ENCODE measurements around the gene POU2F2.
A peak's percentile ranks its signal among the peaks of the same experiment; 100 is the strongest.
"Not testable (repeated sequence)": the region's sequence is repeated elsewhere in the genome, so short reads cannot be mapped to it uniquely, and the experiment has no call there.

Gene POU2F2

DNA sequence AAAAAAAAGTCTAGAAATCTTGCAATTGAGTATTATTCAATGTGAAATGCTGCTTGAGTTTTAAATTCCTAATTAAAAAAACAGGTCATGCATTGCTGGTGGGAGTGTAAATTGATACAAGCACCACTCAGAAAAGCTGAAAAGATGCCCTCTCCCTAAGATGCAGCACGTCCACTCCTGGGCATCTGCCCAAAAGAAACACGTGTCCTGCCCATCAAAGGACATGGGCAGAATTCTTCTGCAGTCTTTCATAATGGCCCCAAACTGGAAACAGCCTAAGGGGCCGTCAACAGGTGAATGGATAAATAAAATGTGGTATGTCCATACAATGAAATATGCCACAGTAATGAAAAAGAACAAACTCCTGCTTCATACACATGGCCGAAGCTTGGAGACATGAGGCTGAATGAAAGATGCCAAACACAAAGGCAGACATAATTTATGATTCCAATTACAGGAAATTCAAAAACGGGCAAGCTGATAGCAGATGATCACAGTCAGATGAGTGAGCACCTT is 7.8 kb downstream of the POU2F2 start:
- no peak for DNase-seq

GRCh38 chr19:42123765-42124164 is 8.5 kb downstream of the POU2F2 start:
- no peak for DNase-seq

DNA sequence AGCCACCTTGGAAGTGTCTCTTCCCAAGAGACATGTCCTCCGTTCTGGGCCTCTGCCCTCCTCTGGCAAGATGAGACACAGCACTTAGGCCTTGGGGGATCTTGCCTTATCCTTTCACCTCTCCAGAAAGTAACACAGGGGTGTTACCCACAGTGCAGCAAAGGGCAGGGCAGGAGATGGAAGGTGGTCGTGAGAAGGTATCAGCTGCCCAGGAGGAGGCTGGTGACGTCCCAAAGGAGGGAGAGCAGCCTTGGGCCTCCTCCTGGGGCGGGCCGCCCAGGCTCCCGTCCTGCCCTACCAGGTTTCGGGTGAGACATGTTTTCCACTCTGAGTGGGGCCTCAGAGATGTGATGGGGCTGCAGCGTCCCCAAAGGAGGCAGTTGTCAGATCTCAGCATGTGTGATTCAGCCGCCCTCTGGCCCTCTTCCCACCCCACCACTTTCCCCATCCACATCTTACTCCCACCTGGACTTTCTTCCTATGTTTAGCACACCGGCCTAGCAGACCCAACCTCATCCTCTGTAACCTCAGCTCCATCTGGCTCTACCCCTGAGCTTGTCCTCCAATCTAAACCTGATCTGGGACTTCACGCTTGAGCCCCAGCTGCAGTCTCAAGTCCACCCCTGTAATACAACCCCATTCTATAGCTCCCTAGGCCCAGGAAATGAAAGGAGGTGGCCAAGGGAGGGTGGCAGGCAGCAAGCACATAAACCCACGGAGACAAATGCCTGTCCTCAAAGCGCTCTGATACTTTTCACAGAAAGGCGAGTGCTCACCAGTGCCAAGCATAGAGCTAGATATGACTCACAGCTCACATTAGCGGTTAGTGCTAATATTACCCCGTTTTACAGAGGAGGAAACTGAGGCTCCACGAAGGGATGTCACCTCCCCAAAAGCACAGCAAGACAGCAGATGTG is 9.3 kb downstream of the POU2F2 start:
- DNase-seq: peak; percentile 74

- DNase-seq: peak; percentile 81
Measured at GRCh38 chr19:42121656-42122069, 10.6 kb downstream of the POU2F2 start.

DNA sequence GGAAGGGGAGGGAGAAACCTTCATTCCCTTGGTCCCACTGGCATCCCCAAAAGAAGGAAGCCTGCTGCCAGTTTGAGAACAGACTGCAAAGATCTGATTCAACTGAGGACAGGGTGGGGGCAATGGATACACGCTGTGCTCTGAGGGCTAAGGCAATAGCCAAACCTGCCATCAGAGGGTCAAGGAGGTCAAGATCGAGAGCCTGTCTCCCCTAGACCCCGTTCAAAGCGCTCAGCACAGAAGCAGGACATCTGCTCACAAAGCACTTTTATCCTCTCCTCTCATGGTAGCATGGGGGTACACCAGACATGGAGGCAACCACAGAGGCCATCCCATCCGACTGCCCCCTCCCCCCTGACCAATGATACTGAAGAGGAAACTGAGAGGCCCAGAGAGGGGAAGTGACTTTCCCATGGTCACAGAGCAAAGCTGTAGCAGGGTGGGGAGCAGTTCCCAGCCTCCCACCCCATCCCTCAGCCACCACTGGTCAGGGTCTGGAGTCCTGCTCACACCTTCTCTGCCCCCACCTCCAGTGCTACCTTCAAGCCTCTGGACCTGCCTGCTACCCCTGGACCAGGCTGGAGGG is 11.1 kb downstream of the POU2F2 start:
- no peak for DNase-seq

- no peak for DNase-seq
Measured at GRCh38 chr19:42120276-42120980, 11.8 kb downstream of the POU2F2 start.

DNA sequence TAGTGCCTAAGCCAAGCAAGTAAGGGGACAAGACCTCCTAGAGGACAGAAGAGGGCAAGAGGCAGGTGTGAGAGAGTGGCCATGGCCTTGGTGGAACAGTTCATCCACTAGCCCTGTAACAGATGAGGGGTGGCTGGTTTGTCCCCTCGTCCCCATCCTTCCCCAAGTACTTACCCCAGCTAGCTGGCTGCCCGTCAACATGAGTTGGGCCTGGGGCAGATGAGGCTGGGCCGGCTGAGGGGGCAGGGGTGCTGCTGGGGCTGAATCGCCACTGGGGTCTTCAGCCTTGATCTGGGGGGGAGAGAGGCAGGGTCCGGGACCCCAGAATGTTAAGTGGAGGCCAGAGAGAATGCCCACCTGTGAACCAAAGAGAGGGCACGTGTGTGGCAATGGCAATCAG is 15.2 kb downstream of the POU2F2 start:
- no peak for DNase-seq

DNA sequence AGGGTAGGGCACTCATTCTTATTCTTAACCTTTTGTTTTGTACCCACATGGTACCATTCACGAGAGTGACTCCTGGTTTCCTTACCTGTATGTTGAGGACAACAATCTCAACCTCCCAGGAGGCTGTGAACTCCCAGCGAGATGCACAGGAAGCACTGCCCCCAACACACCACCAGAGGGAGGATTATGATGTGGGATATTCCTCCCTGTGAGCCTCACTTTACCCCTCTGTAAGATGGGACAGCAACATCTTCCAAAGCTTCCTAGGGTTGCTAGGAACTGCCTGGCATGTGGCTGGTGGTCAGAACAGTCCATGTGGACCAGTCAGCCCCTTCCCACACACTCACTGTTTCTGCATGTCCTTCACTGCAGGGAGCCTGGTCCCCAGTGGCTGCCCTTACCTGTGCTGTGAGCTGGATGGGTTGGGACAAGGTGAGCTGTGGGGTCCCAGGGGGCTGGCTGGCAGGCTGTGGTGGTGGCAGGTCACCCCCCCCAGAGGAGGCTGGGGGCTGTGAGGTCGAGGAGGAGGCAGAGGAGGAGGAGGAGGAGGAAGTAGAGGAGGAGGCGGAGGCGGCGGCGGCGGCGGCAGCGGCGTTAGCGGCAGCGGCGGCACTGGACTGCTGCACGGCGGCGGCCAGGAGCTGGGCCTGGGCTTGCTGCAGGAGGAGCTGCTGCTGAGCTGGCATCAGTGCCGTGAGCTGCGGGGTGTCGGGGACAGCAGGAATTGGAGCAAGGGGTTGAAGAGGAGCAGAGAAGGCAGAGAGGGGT is 15.8 kb downstream of the POU2F2 start:
- DNase-seq: no peak

- DNase-seq: no peak
Measured at GRCh38 chr19:42115705-42116104, 16.5 kb downstream of the POU2F2 start.

DNA sequence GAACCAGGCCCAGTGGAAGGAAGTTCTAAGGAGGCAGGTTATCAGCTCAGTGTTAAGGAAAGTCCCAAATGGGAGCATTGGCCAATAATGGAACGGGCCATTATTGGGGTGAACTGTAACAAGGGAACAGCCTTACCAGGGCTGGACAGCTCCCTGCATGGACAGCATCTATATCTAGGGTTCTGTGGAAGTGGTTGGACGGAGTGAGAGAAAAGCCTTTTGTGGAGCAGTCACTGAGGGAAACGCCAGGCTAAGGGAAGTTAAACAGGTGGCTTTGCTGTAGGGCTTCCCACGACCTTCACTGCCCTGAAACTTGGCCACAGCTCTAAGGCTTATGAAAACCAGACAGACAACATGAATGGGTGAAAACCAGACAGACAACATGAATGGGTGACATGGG is 17.0 kb downstream of the POU2F2 start:
- DNase-seq: no peak

- no peak for DNase-seq
Measured at GRCh38 chr19:42114412-42114811, 17.8 kb downstream of the POU2F2 start.

DNA sequence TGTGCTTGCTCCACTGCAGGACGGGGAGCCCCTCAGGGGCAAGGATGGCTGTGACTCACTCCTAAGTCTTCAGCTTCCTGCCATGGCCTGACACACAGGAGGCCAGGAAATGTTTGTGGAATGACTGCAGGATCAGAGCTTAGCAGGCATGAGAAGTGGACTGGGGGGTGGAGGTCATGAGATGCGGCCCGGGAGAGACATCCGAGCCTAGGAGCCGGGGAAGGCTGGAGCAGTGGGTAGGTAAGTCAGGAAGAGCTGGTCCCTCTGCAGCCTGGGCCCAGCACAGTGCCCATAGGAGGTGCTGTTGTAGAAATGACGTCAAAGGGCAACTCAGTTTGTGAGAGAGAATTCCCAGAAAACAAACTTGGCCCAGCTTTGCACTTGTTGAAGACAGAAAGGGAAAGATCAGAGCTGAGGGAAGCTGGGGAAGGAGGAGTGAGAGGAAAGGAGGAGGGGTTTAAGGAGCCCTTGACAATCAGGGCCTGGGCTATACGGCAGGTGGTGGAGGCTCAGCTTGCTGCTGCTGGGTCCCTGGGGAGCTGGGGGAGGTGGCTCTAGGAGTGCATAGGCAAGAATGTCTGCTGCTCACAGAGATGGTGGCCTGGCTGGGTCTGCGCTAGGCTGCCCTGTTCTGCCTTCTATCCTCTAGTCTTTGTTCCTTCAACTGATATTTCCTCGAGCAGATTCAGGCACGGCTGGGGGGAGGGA is 18.5 kb downstream of the POU2F2 start:
- DNase-seq: no peak

- DNase-seq: no peak
Measured at GRCh38 chr19:42111811-42112210, 20.4 kb downstream of the POU2F2 start.

DNA sequence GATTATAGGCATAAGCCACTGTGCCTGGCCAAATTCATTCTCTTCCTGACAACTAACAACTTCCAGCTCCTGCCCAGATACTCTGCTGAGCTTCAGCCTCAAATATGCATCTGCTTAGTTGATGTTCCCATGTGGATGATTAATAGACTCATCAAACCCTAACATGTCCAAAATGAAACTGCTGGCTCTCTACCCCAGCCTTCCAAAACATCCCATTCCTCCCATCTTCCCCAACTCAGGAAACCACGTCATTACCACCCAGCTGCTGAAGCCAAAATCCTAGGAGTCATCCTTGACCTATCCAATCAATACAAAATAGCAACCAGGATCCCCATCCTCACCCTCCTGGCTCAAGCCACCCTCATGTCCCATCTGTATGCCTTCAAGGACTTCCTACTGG is 20.9 kb downstream of the POU2F2 start:
- no peak for DNase-seq

GRCh38 chr19:42110658-42111057 is 21.6 kb downstream of the POU2F2 start:
- DNase-seq: no peak

- DNase-seq: no peak
Measured at GRCh38 chr19:42109896-42110295, 22.4 kb downstream of the POU2F2 start.

- DNase-seq: peak; percentile 84
Measured at GRCh38 chr19:42108527-42109389, 23.5 kb downstream of the POU2F2 start.

- DNase-seq: no peak
Measured at GRCh38 chr19:42105368-42105767, 26.9 kb downstream of the POU2F2 start.

DNA sequence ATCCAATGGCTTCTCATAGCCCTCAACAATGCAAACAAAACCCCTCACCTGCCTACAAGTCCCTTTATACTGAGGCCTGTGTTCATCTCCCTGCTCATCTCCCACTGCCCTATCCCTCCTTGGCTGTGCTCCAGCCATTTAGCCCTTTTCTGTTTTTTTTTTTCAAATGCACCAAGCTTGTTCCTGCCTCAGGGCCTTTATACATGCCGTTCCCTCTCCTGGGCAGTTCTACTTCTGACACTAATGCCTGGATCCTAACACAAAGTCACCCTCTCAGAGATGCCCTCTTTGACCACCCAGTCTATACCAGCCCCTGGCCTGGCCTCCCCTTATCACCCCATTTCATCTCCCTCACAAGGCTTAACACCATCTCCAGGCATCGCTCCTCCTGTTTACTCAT is 29.4 kb downstream of the POU2F2 start:
- no peak for DNase-seq

DNA sequence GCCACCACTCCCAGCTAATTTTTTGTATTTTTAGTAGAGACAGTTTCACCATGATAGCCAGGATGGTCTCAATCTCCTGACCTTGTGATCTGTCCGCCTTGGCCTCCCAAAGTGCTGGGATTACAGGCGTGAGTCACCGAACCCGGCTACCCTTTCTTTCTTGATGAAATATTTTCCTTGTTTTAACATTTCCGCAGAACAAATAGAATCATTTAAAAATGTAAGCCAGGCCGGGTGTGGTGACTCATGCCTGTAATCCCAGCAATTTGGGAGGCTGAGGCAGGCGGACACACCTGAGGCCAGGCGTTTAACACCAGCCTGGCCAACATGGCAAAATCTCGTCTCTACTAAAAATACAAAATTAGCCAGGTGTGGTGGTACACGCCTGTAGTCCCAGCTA is 32.0 kb downstream of the POU2F2 start:
- not testable (repeated sequence) for DNase-seq

DNA sequence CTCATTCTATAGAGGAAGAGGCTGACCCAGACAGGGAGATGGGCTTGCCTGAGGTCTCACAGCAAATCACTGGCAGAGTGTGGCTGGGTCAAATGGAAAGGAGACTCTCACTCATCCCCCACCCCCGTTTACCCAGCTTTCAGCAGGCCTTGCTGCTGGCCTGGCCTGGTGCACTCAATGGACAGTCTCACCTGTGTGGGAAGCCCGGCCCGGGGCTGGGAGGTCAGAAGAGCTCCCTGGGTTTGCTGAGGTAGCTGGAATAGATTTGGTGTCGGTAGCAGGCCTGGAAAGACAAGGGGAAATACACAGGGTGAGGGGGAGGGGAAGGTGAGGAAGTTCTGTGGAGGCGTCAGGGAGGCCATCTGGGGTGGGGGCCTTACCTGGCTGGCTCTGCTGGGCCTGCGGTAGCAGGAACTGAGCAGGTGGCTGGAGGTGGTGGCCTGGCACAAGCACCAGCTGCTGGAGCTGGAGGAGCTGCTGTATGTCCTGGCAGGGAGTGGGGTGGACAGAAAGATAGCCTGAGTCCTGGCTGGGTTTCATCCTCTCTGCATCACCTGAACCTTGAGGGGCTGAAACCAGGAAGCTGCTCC is 32.8 kb downstream of the POU2F2 start:
- DNase-seq: no peak
